ENCODE measurements around the gene TGFB2. TPM values are rescaled to one million over a fixed set of nuclear protein-coding genes. Genes with fewer than 3 reads are reported as not detected.

Gene TGFB2
- total RNA-seq, 1 experiment from 2014 or later, result not detected

GRCh38 chr1:218475699-218476098 lies 130.6 kb downstream of the TGFB2 start:
- Histone ChIP-seq H3K14ac (ENCODE audit: insufficient read depth, low read length) (no peak overlapping the region), H3K27me3 (ENCODE audit: insufficient read depth, low read length) (no peaks in the 10 kb centered on the region), H3K79me1 (ENCODE audit: insufficient read depth, low read depth, low read length, poor library complexity, severe bottlenecking) (no peaks in the 10 kb centered on the region), H4K20me1 (ENCODE audit: control insufficient read depth, insufficient read depth, insufficient read length) (no peaks in the 10 kb centered on the region), H4K5ac (ENCODE audit: insufficient read length, low read depth, low read length) (no peak overlapping the region), H3K9ac (ENCODE audit: extremely low read depth, insufficient read length, low read length) (no peak overlapping the region), H3K4me1 (ENCODE audit: insufficient read depth, low read length) (no peaks in the 10 kb centered on the region), H2BK15ac (ENCODE audit: low read depth, low read length) (no peak overlapping the region), H2BK5ac (ENCODE audit: insufficient read length, low read length) (no peak overlapping the region), H3K9me3 (ENCODE audit: control insufficient read depth, low read depth, low read length) (no peaks in the 10 kb centered on the region), H4K8ac (replicated peaks; ENCODE audit: insufficient read length, low read depth, low read length) (no peak overlapping the region), H3K4ac (ENCODE audit: low read depth, low read length) (no peak overlapping the region), H2AK5ac (ENCODE audit: insufficient read length, low read length) (no peak overlapping the region), H3K27ac (ENCODE audit: insufficient read length, low read depth, low read length) (no peak overlapping the region), H3K18ac (ENCODE audit: insufficient read length, low read depth, low read length) (no peak overlapping the region), H3K79me2 (ENCODE audit: insufficient read depth, low read length) (no peaks in the 10 kb centered on the region), H3T11ph (ENCODE audit: low read length) (no peak overlapping the region), H3K23me2 (ENCODE audit: insufficient read length, low read depth, low read length, poor library complexity, severe bottlenecking) (no peaks in the 10 kb centered on the region), H3K23ac (ENCODE audit: insufficient read length, low read depth, low read length) (no peak overlapping the region), H3K56ac (ENCODE audit: insufficient read length, low read depth, low read length) (no peak overlapping the region), H2AFZ (ENCODE audit: low read length) (no peak overlapping the region), H2BK20ac (ENCODE audit: low read depth, low read length, poor library complexity, severe bottlenecking) (no peak overlapping the region), H3K4me2 (ENCODE audit: insufficient read depth, insufficient read length, low read length) (no peak overlapping the region), H2BK120ac (ENCODE audit: low read depth, low read length, poor library complexity, severe bottlenecking) (no peak overlapping the region), H4K91ac (ENCODE audit: insufficient read length, low read depth, low read length) (no peak overlapping the region), H2BK12ac (ENCODE audit: insufficient read length, low read depth, low read length) (no peak overlapping the region)
- Mint-ChIP-seq H3K36me3 (ENCODE audit: insufficient read depth in 1 of 3, low read depth in 3 of 3) (no peaks in the 10 kb centered on the region), H3K27ac (no peak overlapping the region), H3K27me3 (ENCODE audit: low read depth) (no peaks in the 10 kb centered on the region), H3K4me1 (peaks cover 8 to 13% of the 10 kb centered on the region in 2 experiments; a peak in 3 of 4 replicates), H3K4me3 (no peak overlapping the region), H3K9me3 (no peaks in the 10 kb centered on the region)
- TF ChIP-seq CTCF (conservative IDR thresholded peaks at IDR 0.05), result no peak
- WGBS (ENCODE audit: extremely low coverage, insufficient read length, low lambda C conversion rate), result no CpG with 5 or more reads among the region's 1 CpG
- no peak for DNase-seq
